NB4 (cell line): ENCODE data around the gene SDSL.

Experiments
- DNase-seq: peaks from one replicate; pipeline ENCODE4 v3.0.0; 2010; ENCODE audit warnings: low read depth
- H3K4me3 ChIP-seq: one replicate; pipeline ENCODE4 v1.5.1; 2011; ENCODE audit warnings: mild to moderate bottlenecking, low read depth, low read length, moderate library complexity
- MYC ChIP-seq: IDR thresholded peaks from 2 replicates; pipeline ENCODE4 v1.6.1; 2011; ENCODE audit warnings: low read depth, low read length
- POLR2A ChIP-seq: IDR thresholded peaks from 2 replicates; pipeline ENCODE4 v1.6.1; 2011; ENCODE audit warnings: mild to moderate bottlenecking; ENCODE audit not compliant: insufficient read length; ENCODE audit errors: extremely low read depth
- TF ChIP-seq, protein P1 (sequence below): IDR thresholded peaks from one replicate; pipeline ENCODE4 v1.5.1; 2012; ENCODE audit warnings: low read depth, low read length
- TF ChIP-seq, protein P2 (sequence below): IDR thresholded peaks from 2 replicates; pipeline ENCODE4 v1.6.1; 2011; ENCODE audit warnings: low read depth, low read length

SDSL gene

GRCh38 chr12:113482334-113482733 is 60.2 kb downstream of the SDSL start:
- H3K4me3 ChIP-seq, result no peak overlapping the region
- TF ChIP-seq, protein P1, sequence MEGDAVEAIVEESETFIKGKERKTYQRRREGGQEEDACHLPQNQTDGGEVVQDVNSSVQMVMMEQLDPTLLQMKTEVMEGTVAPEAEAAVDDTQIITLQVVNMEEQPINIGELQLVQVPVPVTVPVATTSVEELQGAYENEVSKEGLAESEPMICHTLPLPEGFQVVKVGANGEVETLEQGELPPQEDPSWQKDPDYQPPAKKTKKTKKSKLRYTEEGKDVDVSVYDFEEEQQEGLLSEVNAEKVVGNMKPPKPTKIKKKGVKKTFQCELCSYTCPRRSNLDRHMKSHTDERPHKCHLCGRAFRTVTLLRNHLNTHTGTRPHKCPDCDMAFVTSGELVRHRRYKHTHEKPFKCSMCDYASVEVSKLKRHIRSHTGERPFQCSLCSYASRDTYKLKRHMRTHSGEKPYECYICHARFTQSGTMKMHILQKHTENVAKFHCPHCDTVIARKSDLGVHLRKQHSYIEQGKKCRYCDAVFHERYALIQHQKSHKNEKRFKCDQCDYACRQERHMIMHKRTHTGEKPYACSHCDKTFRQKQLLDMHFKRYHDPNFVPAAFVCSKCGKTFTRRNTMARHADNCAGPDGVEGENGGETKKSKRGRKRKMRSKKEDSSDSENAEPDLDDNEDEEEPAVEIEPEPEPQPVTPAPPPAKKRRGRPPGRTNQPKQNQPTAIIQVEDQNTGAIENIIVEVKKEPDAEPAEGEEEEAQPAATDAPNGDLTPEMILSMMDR, result no peak
- DNase-seq, result no peak

- DNase-seq, result no peak
- no peak overlapping the region for H3K4me3 ChIP-seq
- TF ChIP-seq, protein P2, sequence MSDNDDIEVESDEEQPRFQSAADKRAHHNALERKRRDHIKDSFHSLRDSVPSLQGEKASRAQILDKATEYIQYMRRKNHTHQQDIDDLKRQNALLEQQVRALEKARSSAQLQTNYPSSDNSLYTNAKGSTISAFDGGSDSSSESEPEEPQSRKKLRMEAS, result no peak
- no peak for TF ChIP-seq POLR2A
- TF ChIP-seq, protein P1, result no peak
- no peak for TF ChIP-seq MYC
Observed at GRCh38 chr12:113485330-113485729, 63.1 kb downstream of the SDSL start.

DNA sequence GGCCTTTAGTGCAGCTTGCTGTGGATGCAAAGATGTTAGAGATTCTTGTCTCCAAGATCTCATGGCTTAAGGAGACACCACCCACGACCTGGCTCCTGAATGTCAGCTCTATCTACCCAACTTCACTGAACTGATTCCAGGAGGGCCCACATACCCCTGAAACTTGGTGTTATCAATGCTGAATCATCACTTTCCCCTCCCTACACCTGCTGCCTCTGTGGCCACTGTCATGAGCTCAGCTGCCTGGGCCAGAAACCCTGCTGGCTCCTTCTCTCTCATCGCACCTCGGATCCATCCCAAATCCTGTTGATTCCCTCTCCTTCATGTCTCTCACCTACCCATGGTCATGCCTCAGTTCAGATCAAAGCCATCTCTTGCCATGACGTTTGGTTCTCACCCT is 64.5 kb downstream of the SDSL start:
- H3K4me3 ChIP-seq, result no peak overlapping the region
- no peak for DNase-seq
- TF ChIP-seq, protein P1, result no peak
- TF ChIP-seq, protein P2, result no peak
- TF ChIP-seq MYC (no peak), POLR2A (no peak)
